K562 (cell line): Measurements from ENCODE around the gene LRP1. TPM values are rescaled to one million over a fixed set of nuclear protein-coding genes. Genes with fewer than 3 reads are reported as not detected.

Source experiments
- ATAC-seq: fragments of 200-7000 bp; cut with Tn5 transposase; 3 replicates; pipeline ENCODE4 v1.9.1; 2020; ENCODE audit warnings: moderate library complexity
- BruUV-seq: library from RNA; stranded (reverse); fragments of 400-500 nt; replicated peaks from 2 replicates; lab custom pipeline; 2021; lab: Mats Ljungman, UMichigan
- CTCF ChIA-PET: fragments of 300-600 bp; formaldehyde crosslinking; extraction: SDS; loops from one replicate; lab custom pipeline; 2021; ENCODE audit warnings: low intra/inter-chr PET ratio; lab: Yijun Ruan, JAX
- POLR2A ChIA-PET: fragments of 300-600, 350-650 bp; sonication (Branson Sonifier 250); formaldehyde crosslinking; extraction: SDS; loops from one replicate; lab custom pipeline; 2021; ENCODE audit warnings: antibody characterized with exemption, inconsistent platforms; lab: Yijun Ruan, JAX
- DNase-seq, 4 experiments: peaks; one replicate each; pipeline versions ENCODE4 v3.0.0 to v3.0.0-alpha.2; 2011 to 2018; ENCODE audit warnings: low spot score in 3 of 4, mixed read lengths in 3 of 4; ENCODE audit errors: extremely low read depth in 1 of 4
- FAIRE-seq: peaks from 2 replicates; lab custom pipeline; 2011; peaks lifted over from hg19 to GRCh38; lab: Jason Lieb, UNC
- H2AFZ ChIP-seq: 2 replicates; pipeline ENCODE4 v1.6.0; 2011; ENCODE audit warnings: low read depth, low read length, control low read depth, inconsistent platforms
- H3K27ac ChIP-seq: fragments of 200-600 bp; 3 replicates; pipeline ENCODE4 v1.8.0; 2011; ENCODE audit warnings: low read depth, mild to moderate bottlenecking, control low read depth, inconsistent platforms, low read length, moderate library complexity, mixed read lengths; ENCODE audit errors: extremely low read depth
- H3K27me3 ChIP-seq, 2 experiments: fragments of 300-600 bp in 1 of 2; 2 replicates in 1 of 2; 3 replicates in 1 of 2; pipeline versions ENCODE4 v1.6.0 to v1.8.0; 2011; ENCODE audit warnings: inconsistent platforms in 2 of 2, low read length in 2 of 2, mild to moderate bottlenecking in 1 of 2, mixed read lengths in 1 of 2, moderate library complexity in 1 of 2; ENCODE audit not compliant: control insufficient read depth in 2 of 2, insufficient read depth in 2 of 2
- H3K36me3 ChIP-seq: fragments of 300-600 bp; 3 replicates; pipeline ENCODE4 v1.8.0; 2011; ENCODE audit warnings: mild to moderate bottlenecking, low read length, inconsistent platforms; ENCODE audit not compliant: control insufficient read depth, insufficient read depth
- H3K4me1 ChIP-seq, 2 experiments: fragments of 200-600 bp in 1 of 2; replicated peaks in 1 of 2; 2 replicates in 1 of 2; 3 replicates in 1 of 2; pipeline versions ENCODE4 v1.5.1 to v1.8.0; 2011; ENCODE audit warnings: inconsistent platforms in 2 of 2, low read length in 2 of 2, mild to moderate bottlenecking in 1 of 2, mixed read lengths in 1 of 2, moderate library complexity in 1 of 2; ENCODE audit not compliant: control insufficient read depth in 2 of 2, insufficient read depth in 2 of 2
- H3K4me2 ChIP-seq: 2 replicates; pipeline ENCODE4 v1.6.1; 2011; ENCODE audit warnings: low read length, control low read depth, inconsistent platforms, mixed read lengths; ENCODE audit not compliant: insufficient read depth
- H3K4me3 ChIP-seq: fragments of 200-600 bp; sonication (generic), shearing (Covaris generic); 2 replicates; pipeline ENCODE4 v1.5.1; 2016; ENCODE audit warnings: control low read depth, inconsistent platforms
- H3K79me2 ChIP-seq: fragments of 200-600 bp; 3 replicates; pipeline ENCODE4 v1.8.0; 2011; ENCODE audit warnings: low read length, inconsistent platforms; ENCODE audit not compliant: control insufficient read depth, insufficient read depth
- H3K9ac ChIP-seq, 2 experiments: 2 replicates each; pipeline versions ENCODE4 v1.6.0 to v1.6.1; 2011; ENCODE audit warnings: low read depth in 2 of 2, low read length in 2 of 2, control low read depth in 1 of 2, inconsistent platforms in 1 of 2, mild to moderate bottlenecking in 1 of 2, mixed read lengths in 1 of 2; ENCODE audit not compliant: insufficient read depth in 1 of 2
- H3K9me1 ChIP-seq: one replicate; pipeline ENCODE4 v1.6.0; 2011; ENCODE audit warnings: inconsistent platforms, mild to moderate bottlenecking, low read length, moderate library complexity; ENCODE audit not compliant: control insufficient read depth, insufficient read depth
- H3K9me3 ChIP-seq: replicated peaks from 2 replicates; pipeline ENCODE4 v1.5.1; 2011; ENCODE audit warnings: low read depth, low read length, inconsistent platforms; ENCODE audit not compliant: control insufficient read depth, insufficient read depth
- H4K20me1 ChIP-seq: replicated peaks from 2 replicates; pipeline ENCODE4 v1.6.1; 2011; ENCODE audit warnings: low read length, inconsistent platforms, mixed read lengths; ENCODE audit not compliant: control insufficient read depth, insufficient read depth
- BCLAF1 ChIP-seq, 2 experiments: fragments of 450-650 bp in 1 of 2; IDR thresholded peaks; 2 replicates each; pipeline ENCODE4 v1.6.1; 2011 to 2017; ENCODE audit warnings: low read depth in 2 of 2, antibody characterized with exemption in 1 of 2, borderline replicate concordance in 1 of 2, low read length in 1 of 2, mild to moderate bottlenecking in 1 of 2, mixed read lengths in 1 of 2; ENCODE audit not compliant: control insufficient read depth in 1 of 2
- ETS1 ChIP-seq: conservative IDR thresholded peaks from 2 replicates; pipeline ENCODE4 v1.6.1; 2011; ENCODE audit warnings: low read depth, mild to moderate bottlenecking, low read length; ENCODE audit not compliant: control insufficient read depth
- FOXK1 ChIP-seq: sonication (generic); formaldehyde crosslinking; IDR thresholded peaks from 2 replicates; pipeline ENCODE4 v1.8.0; 2022; ENCODE audit warnings: missing genetic modification reagents, mild to moderate bottlenecking, borderline replicate concordance
- IRF2 ChIP-seq: sonication (generic); formaldehyde crosslinking; IDR thresholded peaks from 2 replicates; pipeline ENCODE4 v1.8.1; 2022; ENCODE audit warnings: mild to moderate bottlenecking, missing genetic modification reagents
- RBM22 ChIP-seq: fragments of 200-400 bp; formaldehyde crosslinking; IDR thresholded peaks from 2 replicates; pipeline ENCODE4 v1.6.1; 2018; ENCODE audit warnings: low read length, low read depth; ENCODE audit not compliant: poor library complexity, severe bottlenecking
- XRCC5 ChIP-seq: fragments of 200-400 bp; formaldehyde crosslinking; IDR thresholded peaks from 2 replicates; pipeline ENCODE4 v1.6.1; 2017; ENCODE audit warnings: low read depth, mild to moderate bottlenecking, low read length
- ZNF408 ChIP-seq: fragments of 250-450 bp; sonication (Bioruptor Pico); IDR thresholded peaks from 2 replicates; pipeline ENCODE4 v1.4.0; 2020; ENCODE audit warnings: low read depth, mild to moderate bottlenecking, moderate library complexity
- ZNF717 ChIP-seq: fragments of 250-450 bp; sonication (Bioruptor Pico); IDR thresholded peaks from 2 replicates; pipeline ENCODE4 v1.5.0; 2021
- WGBS: fragments of 100-300 bp; shearing (Covaris generic); methylation state at CpG from one replicate; pipeline ENCODE4 v1.1.6; 2016; ENCODE audit warnings: low coverage, mixed read lengths; ENCODE audit not compliant: insufficient coverage; ENCODE audit errors: missing lambda C conversion rate; 5-methylcytosine and 5-hydroxymethylcytosine counted together
- in situ Hi-C: fragments of 300-500 bp; cut with MboI; formaldehyde crosslinking; loops from 4 replicates; pipeline ENCODE4 v1.15.0; 2018; ENCODE audit warnings: inconsistent platforms, mixed read lengths
- intact Hi-C: fragments of 100-400 bp; cut with micrococcal nuclease; formaldehyde crosslinking; loops from 2 replicates; pipeline ENCODE4 v1.14.2; 2022
- polyA plus RNA-seq, 8 experiments: library from polyadenylated mRNA; depleted of rRNA in 4 of 8; stranded (reverse) in 5 of 8; unstranded in 3 of 8; fragments of >200 nt; fragmentation: Nextera tagmentation in 2 of 8; fragmentation: Illumina TruSeq in 1 of 8; extraction: Ambion mirVana in 2 of 8; extraction: Trizol in 1 of 8; gene quantifications; 2 replicates each; pipeline versions ENCODE4 v1.2.1 to v1.2.3, GENCODE V29; 2011 to 2014; ENCODE audit warnings: inconsistent platforms in 1 of 8, missing spikeins in 1 of 8
- total RNA-seq, 7 experiments: library from RNA; depleted of rRNA in 6 of 7; stranded (reverse); fragments of >200 nt in 6 of 7; fragmentation: Illumina TruSeq in 2 of 7; extraction: Trizol in 2 of 7; gene quantifications; 2 replicates each; pipeline versions ENCODE4 v1.2.1 to v1.2.3, GENCODE V29; 2011 to 2021; ENCODE audit warnings: low replicate concordance in 1 of 7
- TF ChIP-seq, protein P1 (sequence below): fragments of 250-450 bp; sonication (Bioruptor Pico); IDR thresholded peaks from 2 replicates; pipeline ENCODE4 v1.9.0; 2021; ENCODE audit warnings: mild to moderate bottlenecking, inconsistent platforms
- TF ChIP-seq, protein P2 (sequence below): sonication (generic); formaldehyde crosslinking; IDR thresholded peaks from 2 replicates; pipeline ENCODE4 v1.5.0; 2020; ENCODE audit warnings: missing genetic modification reagents
- TF ChIP-seq, protein P3 (sequence below), 2 experiments: fragments of 450-650 bp in 1 of 2; sonication (generic) in 1 of 2; formaldehyde crosslinking; conservative IDR thresholded peaks; 2 replicates each; pipeline versions ENCODE4 v1.4.0 to v1.8.1; 2020 to 2022; ENCODE audit warnings: mild to moderate bottlenecking in 1 of 2, missing genetic modification reagents in 1 of 2

Gene LRP1
- total and polyA plus RNA-seq, 9 of the 15 experiments (the other 6 are each of a cell fraction or from before 2014, with no cell fraction given): 0.04 to 0.64 (median 0.19) TPM; not detected in 2

- peaks cover 52 to 86% of the 10 kb centered on the region in 2 experiments for H3K4me1 ChIP-seq
- H3K27me3 ChIP-seq: peaks cover 2 to 23% of the 10 kb centered on the region in 2 experiments; a peak in 3 of 5 replicates
- intact Hi-C loops (loop anchor here (1.0 to 10.0 kb wide), 4 partner anchors 26 to 162 kb away; partner anchors contain the start of genes LRP1 and NEMP1), in situ Hi-C loops (loop anchor here (5.0 kb wide), 1 partner anchor 32 kb away; no protein-coding TSS in a partner anchor)
- H2AFZ ChIP-seq: peak overlapping the region; percentile 99
- H3K4me2 ChIP-seq: peak overlapping the region; percentile 84
- DNase-seq: no peak
- ChIA-PET CTCF (interaction anchor here (0.5 to 6.6 kb wide), 6 partner anchors 19 to 232 kb away, joined by 3 to 186 read pairs (median 3); partner anchors contain the start of gene NXPH4), POLR2A (interaction anchor here (0.5 to 4.7 kb wide), 4 partner anchors 9 to 594 kb away, joined by 3 to 33 read pairs (median 3); partner anchors contain the start of genes ATP5F1B and SHMT2)
- 12% methylated on average over 13 of the region's 14 CpGs for WGBS
- peak overlapping the region; percentile 63 to 84; a peak in 3 of 4 replicates for H3K9ac ChIP-seq
- H3K4me3 ChIP-seq: peak overlapping the region; percentile 46
- peaks cover 8% of the 10 kb centered on the region for H4K20me1 ChIP-seq
- H3K79me2 ChIP-seq: no peaks in the 10 kb centered on the region
- no peaks in the 10 kb centered on the region for H3K9me3 ChIP-seq
- H3K36me3 ChIP-seq: peaks cover 12% of the 10 kb centered on the region; the same call in 1 of the 3 replicates
- BruUV-seq: no TSS peak
- ATAC-seq: no peak
- no peak overlapping the region; the same call in 2 of the 3 replicates for H3K27ac ChIP-seq
- H3K9me1 ChIP-seq: peaks cover 2% of the 10 kb centered on the region
- no peak for FAIRE-seq
- no peak for TF ChIP-seq RBM22
- TF ChIP-seq FOXK1 (CRISPR knock-in tag): peak; percentile 49; the same call in 1 of the 2 replicates
- TF ChIP-seq ETS1: no peak
- TF ChIP-seq, protein P1, sequence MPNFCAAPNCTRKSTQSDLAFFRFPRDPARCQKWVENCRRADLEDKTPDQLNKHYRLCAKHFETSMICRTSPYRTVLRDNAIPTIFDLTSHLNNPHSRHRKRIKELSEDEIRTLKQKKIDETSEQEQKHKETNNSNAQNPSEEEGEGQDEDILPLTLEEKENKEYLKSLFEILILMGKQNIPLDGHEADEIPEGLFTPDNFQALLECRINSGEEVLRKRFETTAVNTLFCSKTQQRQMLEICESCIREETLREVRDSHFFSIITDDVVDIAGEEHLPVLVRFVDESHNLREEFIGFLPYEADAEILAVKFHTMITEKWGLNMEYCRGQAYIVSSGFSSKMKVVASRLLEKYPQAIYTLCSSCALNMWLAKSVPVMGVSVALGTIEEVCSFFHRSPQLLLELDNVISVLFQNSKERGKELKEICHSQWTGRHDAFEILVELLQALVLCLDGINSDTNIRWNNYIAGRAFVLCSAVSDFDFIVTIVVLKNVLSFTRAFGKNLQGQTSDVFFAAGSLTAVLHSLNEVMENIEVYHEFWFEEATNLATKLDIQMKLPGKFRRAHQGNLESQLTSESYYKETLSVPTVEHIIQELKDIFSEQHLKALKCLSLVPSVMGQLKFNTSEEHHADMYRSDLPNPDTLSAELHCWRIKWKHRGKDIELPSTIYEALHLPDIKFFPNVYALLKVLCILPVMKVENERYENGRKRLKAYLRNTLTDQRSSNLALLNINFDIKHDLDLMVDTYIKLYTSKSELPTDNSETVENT (CRISPR knock-in tag): no peak
- no peak for TF ChIP-seq XRCC5
- TF ChIP-seq ZNF717: no peak
- no peak for TF ChIP-seq BCLAF1 (IDR thresholded peaks at IDR 0.05; ENCODE audit: borderline replicate concordance in 1 of 2, control insufficient read depth in 1 of 2, low read depth in 2 of 2, low read length in 1 of 2)
- TF ChIP-seq, protein P2, sequence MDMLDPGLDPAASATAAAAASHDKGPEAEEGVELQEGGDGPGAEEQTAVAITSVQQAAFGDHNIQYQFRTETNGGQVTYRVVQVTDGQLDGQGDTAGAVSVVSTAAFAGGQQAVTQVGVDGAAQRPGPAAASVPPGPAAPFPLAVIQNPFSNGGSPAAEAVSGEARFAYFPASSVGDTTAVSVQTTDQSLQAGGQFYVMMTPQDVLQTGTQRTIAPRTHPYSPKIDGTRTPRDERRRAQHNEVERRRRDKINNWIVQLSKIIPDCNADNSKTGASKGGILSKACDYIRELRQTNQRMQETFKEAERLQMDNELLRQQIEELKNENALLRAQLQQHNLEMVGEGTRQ (CRISPR knock-in tag): no peak
- TF ChIP-seq, protein P3, sequence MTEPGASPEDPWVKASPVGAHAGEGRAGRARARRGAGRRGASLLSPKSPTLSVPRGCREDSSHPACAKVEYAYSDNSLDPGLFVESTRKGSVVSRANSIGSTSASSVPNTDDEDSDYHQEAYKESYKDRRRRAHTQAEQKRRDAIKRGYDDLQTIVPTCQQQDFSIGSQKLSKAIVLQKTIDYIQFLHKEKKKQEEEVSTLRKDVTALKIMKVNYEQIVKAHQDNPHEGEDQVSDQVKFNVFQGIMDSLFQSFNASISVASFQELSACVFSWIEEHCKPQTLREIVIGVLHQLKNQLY (CRISPR knock-in tag; conservative IDR thresholded peaks at IDR 0.05): no peak
- no peak for TF ChIP-seq ZNF408 (CRISPR knock-in tag)
- TF ChIP-seq IRF2 (CRISPR knock-in tag): no peak
Observed at GRCh38 chr12:57239587-57240065, 111.3 kb downstream of the LRP1 start.
